ENCODE data around the gene ZNF71.
"Not testable (repeated sequence)": the region's sequence is repeated elsewhere in the genome, so short reads cannot be mapped to it uniquely, and the experiment has no call there.

Gene ZNF71

GRCh38 chr19:56623006-56623405 lies 27.9 kb downstream of the ZNF71 start:
- DNase-seq = no peak

- no peak for DNase-seq
Observed at GRCh38 chr19:56625708-56626107, 30.6 kb downstream of the ZNF71 start.

DNA sequence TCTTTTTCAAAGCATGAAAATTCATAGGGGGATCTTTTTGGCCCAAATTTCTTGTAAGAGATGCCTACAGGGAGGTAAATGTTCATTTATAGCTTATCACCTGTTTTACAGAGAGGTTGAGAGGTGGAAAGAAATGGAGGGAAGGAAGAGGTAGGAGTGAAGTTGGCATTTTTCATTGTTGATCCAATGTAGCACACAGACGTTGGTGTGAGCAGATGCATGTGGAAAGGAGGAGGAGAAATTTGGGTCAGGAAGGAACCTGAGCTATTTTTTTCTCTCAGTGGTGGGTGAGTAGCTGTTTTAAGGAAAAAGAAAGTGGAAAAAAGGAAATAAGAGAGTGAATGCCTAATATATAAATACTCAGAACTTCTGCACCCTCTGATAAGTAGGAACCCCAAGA lies 37.9 kb downstream of the ZNF71 start:
- DNase-seq = no peak

DNA sequence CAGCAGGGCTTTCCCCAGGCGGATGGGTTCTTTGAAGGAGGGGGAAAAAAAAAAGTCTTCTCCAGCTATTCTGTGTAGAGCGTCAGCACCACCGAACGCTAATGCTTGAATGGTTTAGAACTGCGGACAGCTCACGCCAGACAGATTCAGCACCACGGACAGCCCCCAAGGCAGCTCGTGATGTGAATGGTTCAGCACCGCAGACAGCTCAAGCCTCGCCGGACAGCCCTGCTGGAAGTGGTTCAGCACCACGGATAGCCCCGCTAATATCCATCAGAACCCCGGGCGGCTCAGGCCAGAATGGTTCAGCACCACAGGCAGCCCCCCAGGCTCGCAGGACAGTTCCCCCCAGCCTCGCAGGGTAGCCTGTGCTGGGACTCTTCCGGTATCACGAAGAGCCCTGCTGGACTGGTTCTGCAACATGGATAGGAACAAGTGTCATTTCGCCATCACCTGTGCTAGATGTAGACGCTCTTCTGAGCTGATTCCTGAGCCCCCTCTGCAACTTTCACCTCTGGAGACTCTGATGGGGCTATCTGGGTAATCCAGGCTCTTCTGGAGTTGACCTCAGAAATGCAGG lies 43.0 kb downstream of the ZNF71 start:
- no peak for DNase-seq

DNA sequence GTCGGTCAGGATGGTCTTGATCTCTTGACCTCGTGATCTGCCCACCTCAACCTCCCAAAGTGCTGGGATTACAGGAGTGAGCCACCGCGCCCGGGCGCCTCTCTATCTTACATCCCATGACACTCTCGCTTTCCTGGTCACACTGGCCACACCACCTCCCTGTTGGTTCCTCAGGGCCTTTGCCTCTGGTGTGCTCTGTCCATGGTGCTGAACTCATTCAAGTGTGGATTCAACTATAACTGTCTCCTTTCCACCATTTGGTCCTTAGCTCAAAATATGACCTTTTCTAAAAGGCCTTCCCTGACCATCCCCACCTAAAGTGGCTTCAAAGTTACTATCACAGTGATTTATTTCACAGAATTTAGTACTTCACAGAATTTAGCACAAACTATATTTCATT lies 44.1 kb downstream of the ZNF71 start:
- DNase-seq = no peak

- no peak for DNase-seq
Observed at GRCh38 chr19:56642711-56643459, 47.8 kb downstream of the ZNF71 start, which contains the start of gene SMIM17. Gene SMIM17, plus strand, starts transcription at chr19:56643159. Its CDS starts 2,509 bp downstream, at chr19:56645668.

- no peak for DNase-seq
Observed at GRCh38 chr19:56643460-56643955, 48.4 kb downstream of the ZNF71 start.

DNA sequence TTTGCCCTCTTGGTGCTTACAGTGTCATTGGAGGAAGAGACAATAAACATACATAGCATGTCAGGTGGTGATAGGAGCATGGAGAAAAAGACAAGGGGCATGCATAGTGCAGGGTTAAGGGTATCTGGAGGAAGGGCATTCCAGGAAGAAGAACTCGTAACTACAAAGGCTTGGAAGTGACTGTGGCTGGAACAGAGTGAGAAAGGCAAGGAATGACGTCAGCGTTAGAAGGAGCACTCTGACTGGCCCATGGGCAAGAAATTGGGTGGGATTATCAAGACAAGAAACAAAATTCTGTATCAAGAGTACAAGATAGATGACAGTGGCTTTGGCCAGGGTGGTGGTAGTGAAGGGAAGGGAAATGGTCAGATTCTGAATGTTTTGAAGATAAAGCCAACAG lies 59.0 kb downstream of the ZNF71 start:
- DNase-seq = no peak

DNA sequence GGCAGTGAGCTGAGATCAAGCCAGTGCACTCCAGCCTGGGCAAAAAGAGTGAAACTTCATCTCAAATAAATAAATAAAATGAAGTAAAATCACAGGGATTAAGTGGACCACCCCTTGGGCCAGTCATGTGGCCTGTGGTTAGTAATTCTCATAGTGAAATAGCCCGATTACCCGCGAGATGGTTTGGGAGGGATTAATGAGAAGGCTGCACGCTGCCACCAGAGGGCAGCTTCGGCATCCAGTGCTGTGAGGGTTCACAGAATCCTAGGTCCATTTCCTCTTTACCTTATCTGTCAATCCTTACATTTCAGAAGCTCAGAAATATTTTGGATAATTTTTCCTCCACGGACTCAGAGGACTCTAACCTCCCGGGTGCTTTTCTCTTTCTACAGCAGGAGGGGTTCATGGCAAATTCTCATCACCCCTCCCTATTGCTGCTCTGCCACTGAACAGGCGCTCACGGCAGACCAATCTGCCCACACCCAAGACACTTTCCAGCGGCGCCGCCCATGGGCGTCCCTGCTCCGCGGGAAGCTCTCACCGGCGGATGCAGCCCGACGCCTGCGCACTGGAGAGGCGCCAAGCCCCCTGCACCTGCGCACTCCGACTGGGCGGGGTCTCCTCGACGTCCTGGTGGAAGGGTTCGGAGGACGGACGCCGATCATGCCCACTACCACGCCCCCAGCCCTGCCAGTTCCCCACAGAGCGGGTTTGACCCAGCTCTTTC lies 65.4 kb downstream of the ZNF71 start:
- no peak for DNase-seq

DNA sequence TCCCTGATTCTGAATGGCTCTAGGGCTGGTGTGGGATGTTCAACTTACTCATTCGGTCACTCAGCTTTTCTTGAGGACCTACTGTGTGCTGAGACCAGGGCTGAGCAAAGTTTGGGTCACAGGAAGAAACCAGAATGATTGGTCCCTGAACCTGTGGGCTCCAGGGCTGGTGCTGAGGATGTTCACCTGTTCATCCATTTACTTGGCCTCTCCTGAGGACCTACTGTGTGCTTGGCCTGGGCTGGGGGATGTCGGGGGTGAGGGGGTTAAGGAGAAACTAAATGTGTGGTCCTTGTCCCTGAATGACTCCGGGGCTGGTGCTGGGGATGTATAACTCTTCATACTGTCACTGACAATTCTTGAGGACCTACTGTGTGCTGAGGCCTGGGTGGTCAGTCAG lies 66.1 kb downstream of the ZNF71 start:
- DNase-seq = no peak

DNA sequence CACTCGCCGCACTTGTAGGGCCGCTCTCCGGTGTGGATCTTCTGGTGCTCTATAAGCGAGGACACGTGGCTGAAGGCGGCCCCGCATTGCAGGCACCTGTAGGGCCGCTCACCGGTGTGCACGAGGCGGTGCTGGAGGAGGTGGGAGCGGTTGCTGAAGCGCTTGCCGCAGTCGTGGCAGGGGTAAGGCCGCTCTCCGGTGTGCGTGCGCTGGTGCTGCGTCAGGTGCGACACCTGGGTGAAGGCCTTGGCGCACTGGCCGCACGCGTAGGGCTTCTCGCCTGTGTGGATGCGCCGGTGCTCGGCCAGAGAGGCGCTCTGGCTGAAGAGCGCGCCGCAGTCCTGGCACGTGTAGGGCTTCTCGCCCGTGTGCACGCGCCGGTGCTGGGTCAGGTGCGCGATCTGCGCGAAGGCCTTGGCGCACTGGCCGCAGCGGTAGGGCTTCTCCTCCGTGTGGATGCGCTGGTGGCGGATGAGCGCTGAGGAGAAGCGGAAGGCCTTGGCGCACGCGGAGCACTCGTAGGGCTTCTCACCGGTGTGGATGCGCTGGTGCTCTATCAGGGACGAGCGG lies 68.9 kb downstream of the ZNF71 start:
- no peak for DNase-seq

- DNase-seq = no peak
Observed at GRCh38 chr19:56664511-56664910, 69.4 kb downstream of the ZNF71 start.

- no peak for DNase-seq
Observed at GRCh38 chr19:56667311-56667870, 72.3 kb downstream of the ZNF71 start.

DNA sequence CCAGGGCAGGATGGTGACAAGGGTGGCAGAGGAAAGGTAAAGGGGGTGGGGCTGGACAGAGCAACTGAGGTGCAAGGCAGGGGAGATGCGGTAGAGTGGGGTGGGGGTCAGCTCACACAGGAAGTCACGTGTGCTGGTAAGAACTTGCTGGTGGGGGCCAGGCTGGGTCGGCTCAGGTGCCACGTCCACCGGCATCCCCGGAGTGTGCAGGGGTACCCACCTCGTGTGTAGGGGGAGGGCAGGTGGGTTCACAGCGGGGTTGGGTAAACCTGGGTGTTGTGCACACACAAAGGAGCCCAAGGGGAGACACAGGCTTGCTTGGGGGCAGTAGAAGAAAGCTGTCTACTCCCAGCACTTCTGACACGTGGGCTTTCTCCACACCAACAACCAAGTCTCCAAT lies 73.6 kb downstream of the ZNF71 start:
- no peak for DNase-seq

DNA sequence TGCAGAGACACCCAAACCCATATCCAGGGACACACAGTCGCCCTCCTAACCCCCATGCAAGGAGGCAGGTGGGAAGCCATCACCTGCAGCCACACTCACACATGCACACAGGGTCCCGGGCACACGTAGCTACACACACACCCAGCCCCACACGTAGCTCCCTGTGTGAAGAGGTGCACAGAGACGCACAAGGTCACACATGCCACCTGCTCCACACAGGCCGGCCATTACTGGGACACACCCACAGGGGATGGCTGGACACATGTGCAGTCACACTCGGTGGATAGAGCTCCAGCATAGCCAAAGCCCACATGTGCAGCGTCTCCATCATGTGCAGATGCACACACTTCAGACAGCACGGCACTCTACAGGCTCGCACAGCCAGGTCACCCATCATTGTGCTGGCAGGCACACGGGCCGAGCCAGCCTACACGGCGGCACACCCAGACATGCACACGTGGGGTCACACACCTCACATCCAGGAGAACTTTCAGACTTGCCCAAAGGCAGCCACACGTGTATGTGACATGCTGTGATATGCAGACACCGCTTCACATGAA lies 75.4 kb downstream of the ZNF71 start:
- no peak for DNase-seq

DNA sequence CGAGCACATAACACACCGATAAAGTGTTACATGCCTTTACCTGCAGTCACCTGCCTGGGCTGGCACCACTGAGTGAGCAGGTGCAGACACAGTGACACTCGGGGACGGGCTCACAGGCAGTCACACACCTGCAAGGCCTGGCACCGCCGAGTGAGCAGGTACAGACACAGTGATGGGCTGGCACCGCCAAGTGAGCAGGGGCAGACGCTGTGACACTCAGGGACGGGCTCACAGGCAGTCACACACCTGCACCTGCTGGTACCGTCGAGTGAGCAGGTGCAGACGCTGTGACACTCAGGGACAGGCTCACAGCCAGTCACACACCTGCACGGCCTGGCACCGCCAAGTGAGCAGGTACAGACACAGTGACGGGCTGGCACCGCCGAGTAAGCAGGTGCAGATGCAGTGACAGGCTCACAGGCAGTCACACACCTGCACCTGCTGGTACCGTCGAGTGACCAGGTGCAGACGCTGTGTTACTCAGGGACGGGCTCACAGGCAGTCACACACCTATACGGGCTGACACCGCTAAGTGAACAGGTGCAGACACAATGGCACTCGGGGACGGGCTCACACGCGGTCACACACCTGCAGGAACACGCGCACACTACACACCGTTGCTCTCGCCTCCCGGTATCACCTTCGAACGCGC lies 76.0 kb downstream of the ZNF71 start:
- DNase-seq = no peak

- DNase-seq = no peak
Observed at GRCh38 chr19:56671613-56671994, 76.5 kb downstream of the ZNF71 start, which contains the start of gene ZNF835. Gene ZNF835, minus strand, starts transcription at chr19:56671757. Its CDS starts 6,559 bp downstream, at chr19:56665198.

DNA sequence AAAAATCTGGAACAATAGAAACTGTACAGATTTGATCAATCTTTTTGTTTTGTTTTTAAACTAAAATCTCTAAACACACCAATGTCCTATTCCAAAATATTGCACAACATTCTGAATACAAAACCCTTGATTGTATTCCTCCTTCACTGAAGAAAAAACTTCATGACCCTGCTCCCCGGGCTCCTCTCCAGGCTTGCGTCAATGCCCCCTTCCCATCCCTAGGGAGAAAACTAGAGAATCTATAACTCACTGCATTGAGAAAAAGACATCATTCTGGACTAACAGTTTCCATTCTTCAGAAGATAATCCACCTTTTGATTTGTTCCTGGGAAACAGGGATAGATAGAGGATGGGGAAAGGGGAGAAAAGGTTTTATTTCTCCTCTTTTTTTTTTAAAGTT lies 77.5 kb downstream of the ZNF71 start:
- not testable (repeated sequence) for DNase-seq

All from NCI-H1417 treated with DMSO at 0.1 percent for 48 hours (cell line).